ENCODE results near the gene CFAP100.

CFAP100 gene

DNA sequence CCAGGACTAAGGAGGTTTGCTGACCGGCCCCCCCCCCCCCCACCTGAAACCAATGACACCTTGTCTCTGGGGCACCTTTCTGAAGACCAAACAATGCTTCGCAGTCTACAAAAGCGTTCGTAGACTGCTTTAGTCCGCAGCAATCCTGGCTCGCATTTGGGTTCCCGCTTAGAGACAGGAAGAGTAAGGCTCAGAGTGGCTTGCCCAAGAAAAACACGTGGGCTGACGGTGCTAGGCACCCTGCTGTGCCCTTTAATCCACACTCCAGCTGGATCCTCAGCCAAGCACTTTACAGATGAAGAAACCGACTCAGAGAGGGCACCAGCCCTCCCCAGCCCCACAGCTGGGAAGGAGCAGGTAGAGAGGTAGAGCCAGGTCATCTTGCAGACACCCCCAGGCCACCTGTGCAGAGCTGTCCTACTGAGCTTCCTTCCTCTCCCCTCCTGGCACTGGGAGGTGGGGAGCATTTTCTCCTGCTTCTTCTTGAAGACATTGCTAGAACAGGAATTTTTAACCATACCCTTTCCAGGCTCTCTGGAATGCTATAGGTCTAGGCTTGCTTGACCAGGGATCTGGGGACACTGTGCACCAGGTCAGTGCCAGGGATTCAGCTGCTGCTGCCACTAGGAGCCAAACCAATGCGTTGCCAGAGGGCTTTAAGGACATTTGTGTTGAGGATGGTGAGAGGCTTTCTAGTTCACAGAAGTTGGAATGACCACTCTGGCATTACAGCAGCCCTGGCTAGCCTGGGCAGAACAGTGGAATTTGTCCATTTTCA, 36.5 kb upstream of the CFAP100 start:
- H3K27ac ChIP-seq: peak overlapping the region; percentile 92
- TF ChIP-seq, protein P1, sequence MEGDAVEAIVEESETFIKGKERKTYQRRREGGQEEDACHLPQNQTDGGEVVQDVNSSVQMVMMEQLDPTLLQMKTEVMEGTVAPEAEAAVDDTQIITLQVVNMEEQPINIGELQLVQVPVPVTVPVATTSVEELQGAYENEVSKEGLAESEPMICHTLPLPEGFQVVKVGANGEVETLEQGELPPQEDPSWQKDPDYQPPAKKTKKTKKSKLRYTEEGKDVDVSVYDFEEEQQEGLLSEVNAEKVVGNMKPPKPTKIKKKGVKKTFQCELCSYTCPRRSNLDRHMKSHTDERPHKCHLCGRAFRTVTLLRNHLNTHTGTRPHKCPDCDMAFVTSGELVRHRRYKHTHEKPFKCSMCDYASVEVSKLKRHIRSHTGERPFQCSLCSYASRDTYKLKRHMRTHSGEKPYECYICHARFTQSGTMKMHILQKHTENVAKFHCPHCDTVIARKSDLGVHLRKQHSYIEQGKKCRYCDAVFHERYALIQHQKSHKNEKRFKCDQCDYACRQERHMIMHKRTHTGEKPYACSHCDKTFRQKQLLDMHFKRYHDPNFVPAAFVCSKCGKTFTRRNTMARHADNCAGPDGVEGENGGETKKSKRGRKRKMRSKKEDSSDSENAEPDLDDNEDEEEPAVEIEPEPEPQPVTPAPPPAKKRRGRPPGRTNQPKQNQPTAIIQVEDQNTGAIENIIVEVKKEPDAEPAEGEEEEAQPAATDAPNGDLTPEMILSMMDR (conservative IDR thresholded peaks at IDR 0.05): no peak
- TF ChIP-seq ZFX (IDR thresholded peaks at IDR 0.05): no peak

DNA sequence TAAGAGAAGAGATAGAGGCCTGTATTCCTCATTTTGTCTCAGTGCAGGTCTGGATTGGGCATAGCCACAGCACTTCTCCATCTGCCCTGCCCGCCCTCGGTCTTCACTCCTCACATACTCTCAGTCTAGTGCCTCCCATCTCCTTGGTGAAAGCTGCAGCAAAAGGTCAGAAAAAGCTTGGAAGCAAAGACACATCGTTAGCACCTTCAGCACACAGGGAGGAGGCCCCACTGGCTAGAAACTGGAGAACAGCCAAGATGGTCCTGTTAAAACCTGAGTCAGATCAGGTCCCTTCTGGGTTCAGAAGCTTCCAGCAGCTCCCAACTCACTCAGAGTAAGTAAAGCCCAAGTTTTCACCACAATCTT, 35.9 kb upstream of the CFAP100 start:
- no peak for TF ChIP-seq ZFX (IDR thresholded peaks at IDR 0.05)
- TF ChIP-seq, protein P1 (conservative IDR thresholded peaks at IDR 0.05): no peak

DNA sequence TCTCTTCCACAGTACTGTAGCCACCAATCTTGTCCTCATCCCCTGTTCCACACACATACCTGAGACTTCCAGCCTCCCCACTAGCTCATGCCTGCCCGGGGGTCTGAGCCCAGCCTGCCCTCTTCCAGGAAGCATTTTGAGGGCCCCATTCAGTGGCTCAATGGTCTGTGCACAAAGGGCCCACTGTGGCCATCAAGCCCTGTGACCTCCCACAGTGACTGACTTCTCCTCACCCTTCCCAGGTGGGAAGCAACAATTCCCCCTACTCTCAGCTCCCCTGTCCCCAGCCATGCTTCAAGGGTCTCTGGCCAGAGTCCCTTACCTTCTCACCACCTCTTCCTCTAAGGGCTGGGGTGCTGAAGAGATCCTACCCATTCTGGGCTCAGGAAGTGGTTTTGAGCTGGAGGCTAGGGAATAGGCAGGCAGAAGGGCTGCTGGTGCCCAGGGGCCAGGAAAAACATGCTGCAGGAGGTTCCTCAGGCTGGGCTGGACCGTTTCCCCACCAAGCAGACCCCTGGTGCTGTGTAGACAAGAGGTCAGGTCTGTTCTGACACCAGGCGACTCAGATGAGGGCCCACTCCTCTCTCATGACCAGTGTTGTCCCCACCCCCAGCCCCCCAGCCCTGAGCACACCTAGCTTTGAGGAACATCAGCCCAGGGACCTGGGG, 34.5 kb upstream of the CFAP100 start:
- no peak for TF ChIP-seq ZFX (IDR thresholded peaks at IDR 0.05)
- TF ChIP-seq, protein P1 (conservative IDR thresholded peaks at IDR 0.05): no peak
- H3K27ac ChIP-seq: no peak overlapping the region

More for the DNA sequence above, 35.9 kb upstream of the CFAP100 start:
- H3K27ac ChIP-seq: no peak overlapping the region

DNA sequence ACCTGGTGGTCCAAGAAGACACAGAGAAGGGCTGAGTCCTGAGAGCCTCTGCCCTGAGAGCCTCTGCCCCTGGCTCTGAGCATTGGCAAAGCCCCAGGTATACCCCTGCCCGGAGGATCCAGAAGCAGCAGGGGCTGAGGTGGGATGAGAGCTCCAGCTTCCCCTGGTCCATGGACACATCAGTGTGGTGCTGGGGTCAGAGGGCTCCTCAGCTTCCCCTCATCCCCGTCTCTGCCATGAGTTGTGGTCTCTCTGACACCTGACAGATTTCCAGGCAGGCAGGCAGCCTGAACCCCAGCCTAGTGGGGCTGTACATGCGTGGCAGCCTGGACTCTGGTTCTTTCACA, 34.0 kb upstream of the CFAP100 start:
- TF ChIP-seq, protein P1 (conservative IDR thresholded peaks at IDR 0.05): no peak
- no peak for TF ChIP-seq ZFX (IDR thresholded peaks at IDR 0.05)

DNA sequence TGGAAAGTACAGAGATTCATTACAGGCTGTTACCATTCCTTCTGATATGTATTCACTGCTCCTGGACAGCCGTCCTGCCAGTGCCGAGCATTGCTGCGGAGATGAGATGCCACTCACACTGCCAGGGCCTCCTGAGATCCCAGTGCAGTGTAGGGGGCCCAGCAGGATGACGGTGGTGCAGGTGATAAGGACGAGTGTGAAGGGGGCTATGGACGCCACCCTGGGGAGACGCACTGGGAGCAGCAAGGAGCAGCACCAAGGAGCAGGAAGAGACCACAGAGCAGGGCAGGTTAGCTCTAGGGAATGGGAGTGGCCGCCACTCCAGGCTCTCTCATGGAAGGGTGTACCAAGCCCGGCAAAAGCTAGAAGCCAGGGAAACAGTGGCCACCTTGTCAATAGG, 33.5 kb upstream of the CFAP100 start:
- H3K27ac ChIP-seq: no peak overlapping the region
- no peak for TF ChIP-seq ZFX (IDR thresholded peaks at IDR 0.05)
- TF ChIP-seq, protein P1 (conservative IDR thresholded peaks at IDR 0.05): no peak

More for the DNA sequence above, 34.0 kb upstream of the CFAP100 start:
- H3K27ac ChIP-seq: no peak overlapping the region

DNA sequence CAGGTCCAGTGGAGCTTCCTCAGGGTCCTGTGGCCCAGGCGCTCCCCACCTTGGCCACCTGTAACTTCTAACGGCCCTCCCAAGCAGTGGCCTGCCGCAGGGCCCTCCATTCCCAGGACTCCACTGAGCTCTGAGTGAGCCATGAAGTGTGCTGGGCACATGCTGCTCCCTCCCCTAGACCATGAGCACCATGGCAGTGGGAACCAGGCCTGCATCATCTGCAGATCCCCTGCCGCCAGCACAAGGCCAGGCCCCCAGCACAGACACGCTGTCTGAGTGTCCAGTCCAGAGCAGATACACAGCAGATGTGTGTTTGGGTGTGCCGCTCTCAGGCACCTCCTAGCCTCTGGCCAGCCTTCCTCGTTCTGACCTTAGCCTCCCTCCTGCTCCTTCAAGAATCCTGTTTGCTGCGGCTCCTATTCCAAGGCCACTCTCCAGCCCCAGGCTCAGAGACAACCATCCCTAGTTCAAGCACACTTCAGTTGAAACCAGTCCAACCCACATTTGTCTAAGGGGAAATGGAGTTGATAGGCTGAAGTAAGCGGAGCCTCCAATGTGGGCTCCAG, 30.5 kb upstream of the CFAP100 start:
- TF ChIP-seq, protein P1 (conservative IDR thresholded peaks at IDR 0.05): no peak
- TF ChIP-seq ZFX (IDR thresholded peaks at IDR 0.05): no peak
- H3K27ac ChIP-seq: no peak overlapping the region

DNA sequence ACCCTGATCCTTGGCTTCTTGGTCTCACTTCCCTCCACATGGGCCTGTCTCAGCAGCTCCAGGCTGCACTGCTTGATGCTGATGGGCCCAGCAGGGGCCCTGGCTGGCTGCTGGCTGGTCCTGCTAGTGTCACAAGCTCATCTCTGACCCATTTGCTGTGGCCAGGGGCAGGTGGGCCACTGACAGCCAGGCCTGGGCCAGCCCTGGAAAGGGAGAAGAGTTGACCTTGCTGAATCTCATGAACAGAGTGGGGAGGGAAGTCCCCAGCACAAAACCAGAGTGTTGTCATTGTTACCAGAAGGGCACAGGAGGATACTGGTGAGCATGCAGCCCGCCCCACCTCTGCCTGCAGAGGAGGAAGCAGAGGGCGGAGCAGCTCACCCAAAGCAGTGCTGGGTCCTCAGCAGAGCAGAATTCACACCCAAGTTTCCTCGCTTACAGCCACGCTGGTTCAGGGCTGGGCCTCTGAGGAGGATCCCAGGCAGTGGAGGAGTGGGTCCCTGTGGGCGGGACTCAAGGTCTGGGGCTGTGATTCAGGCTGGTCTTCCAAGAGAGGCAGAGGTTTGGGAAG, 29.9 kb upstream of the CFAP100 start:
- TF ChIP-seq, protein P1 (conservative IDR thresholded peaks at IDR 0.05): no peak
- TF ChIP-seq ZFX (IDR thresholded peaks at IDR 0.05): no peak
- no peak overlapping the region for H3K27ac ChIP-seq

Measured in C4-2B (cell line).